Measurements from ENCODE around the gene OR5K4.
A peak's percentile ranks its signal among the peaks of the same experiment; 100 is the strongest.
"Not testable (repeated sequence)": the region's sequence is repeated elsewhere in the genome, so short reads cannot be mapped to it uniquely, and the experiment has no call there.

Gene OR5K4

GRCh38 chr3:98372445-98372844 is 18.8 kb downstream of the OR5K4 start:
- no peaks in the 10 kb centered on the region for H3K27me3 ChIP-seq (ENCODE audit: low read depth, low read length)
- no peaks in the 10 kb centered on the region for H3K4me1 ChIP-seq (ENCODE audit: control insufficient read depth in 1 of 2, insufficient read depth in 2 of 2, low read length in 2 of 2)
- no peak overlapping the region for H3K4me3 ChIP-seq (ENCODE audit: low read depth in 1 of 2, low read length in 2 of 2)
- H3K9me3 ChIP-seq (ENCODE audit: control insufficient read depth in 1 of 2, low read length in 2 of 2): no peaks in the 10 kb centered on the region
- H3K36me3 ChIP-seq (ENCODE audit: control insufficient read depth in 1 of 2, insufficient read depth in 2 of 2, low read length in 2 of 2): no peaks in the 10 kb centered on the region
- no peak overlapping the region for H3K27ac ChIP-seq (ENCODE audit: low read length)

- Histone ChIP-seq H3K4me3 (ENCODE audit: low read depth in 1 of 2, low read length in 2 of 2) (no peak overlapping the region), H3K4me1 (ENCODE audit: control insufficient read depth in 1 of 2, insufficient read depth in 2 of 2, low read length in 2 of 2) (no peaks in the 10 kb centered on the region), H3K27me3 (ENCODE audit: low read depth, low read length) (no peaks in the 10 kb centered on the region), H3K36me3 (ENCODE audit: control insufficient read depth in 1 of 2, insufficient read depth in 2 of 2, low read length in 2 of 2) (no peaks in the 10 kb centered on the region), H3K9me3 (ENCODE audit: control insufficient read depth in 1 of 2, low read length in 2 of 2) (no peaks in the 10 kb centered on the region), H3K27ac (ENCODE audit: low read length) (no peak overlapping the region)
These were observed 23.0 kb downstream of the OR5K4 start for GRCh38 chr3:98376631-98377030.

- H3K27ac ChIP-seq (ENCODE audit: low read length): no peak overlapping the region
- H3K27me3 ChIP-seq (ENCODE audit: low read depth, low read length): no peaks in the 10 kb centered on the region
- H3K9me3 ChIP-seq (ENCODE audit: control insufficient read depth in 1 of 2, low read length in 2 of 2): no peaks in the 10 kb centered on the region
- H3K4me3 ChIP-seq (ENCODE audit: low read depth in 1 of 2, low read length in 2 of 2): no peak overlapping the region
- H3K36me3 ChIP-seq (ENCODE audit: control insufficient read depth in 1 of 2, insufficient read depth in 2 of 2, low read length in 2 of 2): no peaks in the 10 kb centered on the region
- H3K4me1 ChIP-seq (ENCODE audit: control insufficient read depth in 1 of 2, insufficient read depth in 2 of 2, low read length in 2 of 2): no peaks in the 10 kb centered on the region
These were observed 34.5 kb downstream of the OR5K4 start for GRCh38 chr3:98388147-98388546.

- no peaks in the 10 kb centered on the region for H3K27me3 ChIP-seq (ENCODE audit: low read depth, low read length)
- H3K36me3 ChIP-seq (ENCODE audit: control insufficient read depth in 1 of 2, insufficient read depth in 2 of 2, low read length in 2 of 2): no peaks in the 10 kb centered on the region
- no peaks in the 10 kb centered on the region for H3K9me3 ChIP-seq (ENCODE audit: control insufficient read depth in 1 of 2, low read length in 2 of 2)
- H3K4me3 ChIP-seq (ENCODE audit: low read depth in 1 of 2, low read length in 2 of 2): no peak within 1 kb of the TSS
- no peaks in the 10 kb centered on the region for H3K4me1 ChIP-seq (ENCODE audit: control insufficient read depth in 1 of 2, insufficient read depth in 2 of 2, low read length in 2 of 2)
- H3K27ac ChIP-seq (ENCODE audit: low read length): no peak within 1 kb of the TSS
These were observed 36.7 kb downstream of the OR5K4 start, which contains the start of gene OR5K3 for GRCh38 chr3:98390366-98390765. OR5K3 (plus strand) TSS chr3:98390666; CDS start chr3:98390666, 0 bp downstream.

- Histone ChIP-seq H3K27me3 (ENCODE audit: low read depth, low read length) (no peaks in the 10 kb centered on the region), H3K4me3 (ENCODE audit: low read depth in 1 of 2, low read length in 2 of 2) (no peak overlapping the region), H3K27ac (ENCODE audit: low read length) (no peak overlapping the region), H3K4me1 (ENCODE audit: control insufficient read depth in 1 of 2, insufficient read depth in 2 of 2, low read length in 2 of 2) (no peaks in the 10 kb centered on the region), H3K36me3 (ENCODE audit: control insufficient read depth in 1 of 2, insufficient read depth in 2 of 2, low read length in 2 of 2) (no peaks in the 10 kb centered on the region), H3K9me3 (ENCODE audit: control insufficient read depth in 1 of 2, low read length in 2 of 2) (peaks cover 0 to 16% of the 10 kb centered on the region in 2 donors)
These were observed 41.4 kb downstream of the OR5K4 start for GRCh38 chr3:98395101-98395500.

DNA sequence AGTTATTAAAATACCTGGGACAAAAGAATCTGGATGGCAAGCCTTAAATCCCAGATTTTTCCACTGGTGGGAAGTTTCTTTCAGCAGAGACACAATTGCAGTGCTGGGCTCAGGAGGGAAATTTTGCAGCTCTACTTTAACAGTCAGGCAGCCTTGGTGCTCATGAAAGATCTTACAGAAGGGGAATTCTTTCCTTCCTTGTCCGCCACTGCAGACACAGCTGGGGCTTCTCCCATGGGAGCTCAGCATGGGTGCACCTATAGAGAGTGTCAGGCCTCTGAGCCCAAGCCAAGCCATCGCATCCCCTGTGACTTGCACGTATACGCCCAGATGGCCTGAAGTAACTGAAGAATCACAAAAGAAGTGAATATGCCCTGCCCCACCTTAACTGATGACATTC is 42.8 kb downstream of the OR5K4 start:
- H3K36me3 ChIP-seq (ENCODE audit: control insufficient read depth in 1 of 2, insufficient read depth in 2 of 2, low read length in 2 of 2); H3K27ac ChIP-seq (ENCODE audit: low read length); H3K27me3 ChIP-seq (ENCODE audit: low read depth, low read length); H3K4me1 ChIP-seq (ENCODE audit: control insufficient read depth in 1 of 2, insufficient read depth in 2 of 2, low read length in 2 of 2); H3K4me3 ChIP-seq (ENCODE audit: low read depth in 1 of 2, low read length in 2 of 2): not testable (repeated sequence)
- H3K9me3 ChIP-seq (ENCODE audit: control insufficient read depth in 1 of 2, low read length in 2 of 2): peaks cover 0 to 16% of the 10 kb centered on the region in 2 donors

DNA sequence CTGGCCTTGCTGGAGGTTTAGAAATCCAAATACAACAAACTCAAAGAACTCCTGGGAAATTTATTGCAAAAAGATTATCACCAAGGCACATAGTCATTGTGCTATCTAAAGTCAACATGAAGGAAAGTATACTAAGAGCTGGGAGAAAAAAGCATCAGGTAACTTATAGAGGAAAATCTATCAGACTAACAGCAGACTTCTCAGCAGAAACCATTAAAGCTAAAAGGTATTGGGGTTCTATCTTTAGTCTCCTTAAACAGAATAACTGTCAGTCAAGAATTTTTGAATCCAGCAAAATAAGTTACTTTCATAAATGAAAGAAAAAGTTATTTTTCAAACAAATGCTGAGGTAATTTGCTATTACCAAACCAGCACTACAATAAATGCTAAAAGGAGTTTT is 44.9 kb downstream of the OR5K4 start:
- Histone ChIP-seq H3K27me3 (ENCODE audit: low read depth, low read length) (no peaks in the 10 kb centered on the region), H3K4me3 (ENCODE audit: low read depth in 1 of 2, low read length in 2 of 2) (no peak overlapping the region), H3K4me1 (ENCODE audit: control insufficient read depth in 1 of 2, insufficient read depth in 2 of 2, low read length in 2 of 2) (no peaks in the 10 kb centered on the region), H3K27ac (ENCODE audit: low read length) (no peak overlapping the region), H3K9me3 (ENCODE audit: control insufficient read depth in 1 of 2, low read length in 2 of 2) (peaks cover 0 to 28% of the 10 kb centered on the region in 2 donors), H3K36me3 (ENCODE audit: control insufficient read depth in 1 of 2, insufficient read depth in 2 of 2, low read length in 2 of 2) (no peaks in the 10 kb centered on the region)

- Histone ChIP-seq H3K9me3 (ENCODE audit: control insufficient read depth in 1 of 2, low read length in 2 of 2) (peaks cover 0 to 32% of the 10 kb centered on the region in 2 donors), H3K36me3 (ENCODE audit: control insufficient read depth in 1 of 2, insufficient read depth in 2 of 2, low read length in 2 of 2) (no peaks in the 10 kb centered on the region), H3K4me1 (ENCODE audit: control insufficient read depth in 1 of 2, insufficient read depth in 2 of 2, low read length in 2 of 2) (no peaks in the 10 kb centered on the region), H3K27ac (ENCODE audit: low read length) (no peak overlapping the region), H3K4me3 (ENCODE audit: low read depth in 1 of 2, low read length in 2 of 2) (peak overlapping the region in 1 of 2 donors; percentile 21), H3K27me3 (ENCODE audit: low read depth, low read length) (no peaks in the 10 kb centered on the region)
These were observed 48.9 kb downstream of the OR5K4 start for GRCh38 chr3:98402507-98402906.

- Histone ChIP-seq H3K36me3 (ENCODE audit: control insufficient read depth in 1 of 2, insufficient read depth in 2 of 2, low read length in 2 of 2) (no peaks in the 10 kb centered on the region), H3K4me3 (ENCODE audit: low read depth in 1 of 2, low read length in 2 of 2) (no peak overlapping the region), H3K4me1 (ENCODE audit: control insufficient read depth in 1 of 2, insufficient read depth in 2 of 2, low read length in 2 of 2) (no peaks in the 10 kb centered on the region), H3K27me3 (ENCODE audit: low read depth, low read length) (no peaks in the 10 kb centered on the region), H3K27ac (ENCODE audit: low read length) (no peak overlapping the region), H3K9me3 (ENCODE audit: control insufficient read depth in 1 of 2, low read length in 2 of 2) (peaks cover 0 to 25% of the 10 kb centered on the region in 2 donors)
These were observed 50.4 kb downstream of the OR5K4 start for GRCh38 chr3:98404010-98404409.

All from muscle layer of duodenum (tissue), 2 donors.